ENCODE measurements around the gene ZNF79. TPM values are rescaled to one million over a fixed set of nuclear protein-coding genes. Genes with fewer than 3 reads are reported as not detected.

The ZNF79 gene
- total and polyA plus RNA-seq, 2 of the 8 experiments (the other 6 are each of a cell fraction or from before 2014, with no cell fraction given) = 2.4 to 7.4 TPM

GRCh38 chr9:127386249-127386648, 37.9 kb upstream of the ZNF79 start:
- no peak overlapping the region for H3K23ac ChIP-seq (ENCODE audit: insufficient read length)

More at GRCh38 chr9:127386249-127386648, 37.9 kb upstream of the ZNF79 start:
- no peaks in the 10 kb centered on the region for H4K20me1 ChIP-seq (replicated peaks in 1 of 2; ENCODE audit: control insufficient read depth in 1 of 2, insufficient read depth in 2 of 2, low read length in 2 of 2)
- H2BK120ac ChIP-seq (replicated peaks; ENCODE audit: low read depth, low read length) = no peak overlapping the region
- H2BK12ac ChIP-seq (ENCODE audit: low read depth, low read length) = no peak overlapping the region
- no peak overlapping the region for H2BK15ac ChIP-seq (ENCODE audit: low read length)
- no peaks in the 10 kb centered on the region for H3K23me2 ChIP-seq (ENCODE audit: low read depth, low read length)
- H2BK5ac ChIP-seq (ENCODE audit: low read depth, low read length) = no peak overlapping the region
- DNase-seq (ENCODE audit: low read depth in 1 of 2, low spot score in 2 of 2) (peak in 1 of 2 experiments; percentile 14), FAIRE-seq (no peak)
- no peaks in the 10 kb centered on the region; a peak in 1 of 7 replicates for H3K27me3 ChIP-seq (replicated peaks in 1 of 4; ENCODE audit: control insufficient read depth in 3 of 4, extremely low read depth in 1 of 4, insufficient read depth in 3 of 4, low read length in 3 of 4)
- CTCF ChIA-PET (ENCODE audit: partially characterized antibody) = interaction anchor here (0.9 to 2.3 kb wide), 3 partner anchors 16 to 26 kb away, joined by 3 to 9 read pairs (median 4); no protein-coding TSS in a partner anchor
- H3K56ac ChIP-seq (replicated peaks; ENCODE audit: insufficient read length, low read depth, low read length) = no peak overlapping the region
- H3K4me2 ChIP-seq (ENCODE audit: insufficient read depth in 1 of 2, low read depth in 2 of 2, low read length in 2 of 2) = no peak overlapping the region
- H3K4me1 ChIP-seq (replicated peaks in 1 of 4; ENCODE audit: control insufficient read depth in 3 of 4, insufficient read depth in 4 of 4, low read length in 3 of 4) = peaks cover 0 to 2% (median 0%) of the 10 kb centered on the region in 4 experiments; a peak in 1 of 7 replicates
- H3K9ac ChIP-seq (replicated peaks in 1 of 4; ENCODE audit: extremely low read depth in 1 of 4, low read depth in 3 of 4, low read length in 3 of 4) = no peak overlapping the region
- no peak overlapping the region for H2BK20ac ChIP-seq (ENCODE audit: low read length)
- no peaks in the 10 kb centered on the region for H3K79me2 ChIP-seq (ENCODE audit: control insufficient read depth in 1 of 2, insufficient read depth in 2 of 2, low read length in 2 of 2)
- H2AFZ ChIP-seq (ENCODE audit: low read length) = no peak overlapping the region
- H2AK5ac ChIP-seq (ENCODE audit: low read depth, low read length) = no peak overlapping the region
- H3K4me3 ChIP-seq (ENCODE audit: extremely low read depth in 1 of 4, insufficient read depth in 2 of 4, low read depth in 3 of 4, low read length in 4 of 4) = no peak overlapping the region
- no peak overlapping the region for H4K5ac ChIP-seq (ENCODE audit: insufficient read length, low read depth, low read length)
- no peak overlapping the region for H3K27ac ChIP-seq (ENCODE audit: low read depth, low read length)
- H3K9me3 ChIP-seq (ENCODE audit: insufficient read depth in 2 of 2, low read depth in 1 of 2, low read length in 1 of 2) = no peaks in the 10 kb centered on the region
- H3K18ac ChIP-seq (ENCODE audit: extremely low read depth, low read length) = no peak overlapping the region
- no peaks in the 10 kb centered on the region for H3K79me1 ChIP-seq (ENCODE audit: low read depth, low read length)
- 74% methylated on average over 4 of the region's 4 CpGs; no CpG with 5 or more reads in 1 of the 2 experiments for WGBS, 2 experiments (ENCODE audit: extremely low coverage in 1 of 2, insufficient coverage in 1 of 2, insufficient read length in 1 of 2, insufficient replicate concordance in 2 of 2, low coverage in 1 of 2, low lambda C conversion rate in 2 of 2, missing lambda C conversion rate in 1 of 2)
- H3K14ac ChIP-seq (ENCODE audit: insufficient read length) = no peak overlapping the region
- no peak overlapping the region for H4K8ac ChIP-seq (ENCODE audit: extremely low read depth, insufficient read depth, low read length)
- no peaks in the 10 kb centered on the region for H3K36me3 ChIP-seq (ENCODE audit: control insufficient read depth in 2 of 4, insufficient read depth in 4 of 4, low read length in 3 of 4)
- TF ChIP-seq NRF1 (IDR thresholded peaks at IDR 0.05; ENCODE audit: low read depth, low read length) (no peak), CREB1 (IDR thresholded peaks at IDR 0.05) (no peak), SRF (IDR thresholded peaks at IDR 0.05; ENCODE audit: low read depth, low read length) (no peak), SUZ12 (IDR thresholded peaks at IDR 0.05; ENCODE audit: low read length) (no peak), CHD2 (IDR thresholded peaks at IDR 0.05; ENCODE audit: low read length) (no peak), POLR2A (IDR thresholded peaks at IDR 0.05; ENCODE audit: control extremely low read depth in 1 of 2, low read depth in 2 of 2, low read length in 2 of 2) (no peak), PHF8 (conservative IDR thresholded peaks at IDR 0.05; ENCODE audit: low read depth, low read length) (no peak), RBBP5 (IDR thresholded peaks at IDR 0.05; ENCODE audit: borderline replicate concordance, low read depth, low read length) (no peak), KDM1A (IDR thresholded peaks at IDR 0.05; ENCODE audit: borderline replicate concordance, low read length) (no peak)
- POLR2A ChIA-PET (ENCODE audit: partially characterized antibody) = interaction anchor here (1.7 kb wide), 1 partner anchor 64 kb away, joined by 8 read pairs; the partner anchor contains the start of genes LRSAM1 and RPL12
- H4K91ac ChIP-seq (replicated peaks; ENCODE audit: insufficient read length, low read length) = no peak overlapping the region
- no peak overlapping the region for H3K4ac ChIP-seq (replicated peaks; ENCODE audit: insufficient read length, low read depth, low read length)

Measured in H1 (cell line).